ENCODE data around the gene MSH2.
A peak's percentile ranks its signal among the peaks of the same experiment; 100 is the strongest.

Gene MSH2

GRCh38 chr2:47485751-47486300 lies 82.9 kb downstream of the MSH2 start:
- H3K27ac Mint-ChIP-seq, result no peak overlapping the region

GRCh38 chr2:47486841-47487497 lies 84.0 kb downstream of the MSH2 start:
- no peaks in the 10 kb centered on the region for H3K27me3 Mint-ChIP-seq
- peaks cover 11% of the 10 kb centered on the region for H3K4me1 Mint-ChIP-seq
- no peaks in the 10 kb centered on the region for H3K9me3 Mint-ChIP-seq
- ATAC-seq, result peak; percentile 85
- H3K4me3 Mint-ChIP-seq, result no peak overlapping the region
- no peak overlapping the region for H3K27ac Mint-ChIP-seq
- peaks cover 28% of the 10 kb centered on the region for H3K36me3 Mint-ChIP-seq

More at GRCh38 chr2:47485751-47486300, 82.9 kb downstream of the MSH2 start:
- Mint-ChIP-seq H3K9me3 (no peaks in the 10 kb centered on the region), H3K27me3 (no peaks in the 10 kb centered on the region), H3K36me3 (peaks cover 36% of the 10 kb centered on the region), H3K4me3 (no peak overlapping the region), H3K4me1 (peaks cover 11% of the 10 kb centered on the region)
- ATAC-seq, result no peak

GRCh38 chr2:47487498-47487875 lies 84.5 kb downstream of the MSH2 start:
- Mint-ChIP-seq H3K4me1 (peaks cover 11% of the 10 kb centered on the region), H3K27me3 (no peaks in the 10 kb centered on the region), H3K9me3 (no peaks in the 10 kb centered on the region), H3K4me3 (no peak overlapping the region), H3K36me3 (peaks cover 23% of the 10 kb centered on the region), H3K27ac (no peak overlapping the region)
- no peak for ATAC-seq

GRCh38 chr2:47488870-47489584 lies 86.1 kb downstream of the MSH2 start:
- ATAC-seq, result no peak
- Mint-ChIP-seq H3K9me3 (peaks cover 3% of the 10 kb centered on the region), H3K27ac (no peak overlapping the region), H3K4me1 (peaks cover 11% of the 10 kb centered on the region), H3K27me3 (no peaks in the 10 kb centered on the region), H3K4me3 (no peak overlapping the region), H3K36me3 (peaks cover 16% of the 10 kb centered on the region)

- peaks cover 11% of the 10 kb centered on the region for H3K4me1 Mint-ChIP-seq
- no peak overlapping the region for H3K4me3 Mint-ChIP-seq
- peaks cover 10% of the 10 kb centered on the region for H3K27me3 Mint-ChIP-seq
- no peak overlapping the region for H3K27ac Mint-ChIP-seq
- peaks cover 3% of the 10 kb centered on the region for H3K36me3 Mint-ChIP-seq
- no peak for ATAC-seq
- H3K9me3 Mint-ChIP-seq, result peaks cover 3% of the 10 kb centered on the region
Observed at GRCh38 chr2:47490406-47490805, 87.5 kb downstream of the MSH2 start.

- peaks cover 3% of the 10 kb centered on the region for H3K9me3 Mint-ChIP-seq
- no peak overlapping the region for H3K27ac Mint-ChIP-seq
- peaks cover 7% of the 10 kb centered on the region for H3K4me1 Mint-ChIP-seq
- peaks cover 10% of the 10 kb centered on the region for H3K27me3 Mint-ChIP-seq
- no peak for ATAC-seq
- no peak overlapping the region for H3K4me3 Mint-ChIP-seq
- H3K36me3 Mint-ChIP-seq, result peaks cover 5% of the 10 kb centered on the region
Observed at GRCh38 chr2:47493317-47494035, 90.5 kb downstream of the MSH2 start.

GRCh38 chr2:47494267-47495130 lies 91.5 kb downstream of the MSH2 start:
- Mint-ChIP-seq H3K27me3 (peaks cover 10% of the 10 kb centered on the region), H3K27ac (no peak overlapping the region), H3K36me3 (peaks cover 5% of the 10 kb centered on the region), H3K9me3 (peaks cover 3% of the 10 kb centered on the region), H3K4me3 (no peak overlapping the region), H3K4me1 (peaks cover 7% of the 10 kb centered on the region)
- ATAC-seq, result no peak

GRCh38 chr2:47497843-47498460 lies 95.0 kb downstream of the MSH2 start:
- Mint-ChIP-seq H3K36me3 (peaks cover 16% of the 10 kb centered on the region), H3K9me3 (peaks cover 14% of the 10 kb centered on the region)

GRCh38 chr2:47499093-47499492 lies 96.1 kb downstream of the MSH2 start:
- peaks cover 17% of the 10 kb centered on the region for H3K36me3 Mint-ChIP-seq
- H3K9me3 Mint-ChIP-seq, result peaks cover 12% of the 10 kb centered on the region
- H3K4me1 Mint-ChIP-seq, result peaks cover 40% of the 10 kb centered on the region
- peaks cover 12% of the 10 kb centered on the region for H3K27me3 Mint-ChIP-seq
- H3K27ac Mint-ChIP-seq, result no peak overlapping the region
- no peak overlapping the region for H3K4me3 Mint-ChIP-seq
- no peak for ATAC-seq

More at GRCh38 chr2:47497843-47498460, 95.0 kb downstream of the MSH2 start:
- Mint-ChIP-seq H3K27ac (no peak overlapping the region), H3K4me3 (no peak overlapping the region), H3K4me1 (peaks cover 29% of the 10 kb centered on the region), H3K27me3 (peaks cover 10% of the 10 kb centered on the region)
- no peak for ATAC-seq

- Mint-ChIP-seq H3K27me3 (peaks cover 14% of the 10 kb centered on the region), H3K4me1 (peaks cover 47% of the 10 kb centered on the region), H3K9me3 (peaks cover 17% of the 10 kb centered on the region), H3K27ac (peak overlapping the region; percentile 35), H3K36me3 (peaks cover 23% of the 10 kb centered on the region), H3K4me3 (no peak overlapping the region)
- ATAC-seq, result no peak
Observed at GRCh38 chr2:47499621-47500309, 96.8 kb downstream of the MSH2 start.

GRCh38 chr2:47501374-47502200 lies 98.6 kb downstream of the MSH2 start:
- peaks cover 30% of the 10 kb centered on the region for H3K36me3 Mint-ChIP-seq
- no peak overlapping the region for H3K4me3 Mint-ChIP-seq
- peaks cover 26% of the 10 kb centered on the region for H3K27me3 Mint-ChIP-seq
- peaks cover 20% of the 10 kb centered on the region for H3K9me3 Mint-ChIP-seq
- H3K27ac Mint-ChIP-seq, result peak overlapping the region; percentile 65
- peaks cover 47% of the 10 kb centered on the region for H3K4me1 Mint-ChIP-seq
- ATAC-seq, result no peak

- peak overlapping the region; percentile 65 for H3K27ac Mint-ChIP-seq
- H3K4me1 Mint-ChIP-seq, result peaks cover 40% of the 10 kb centered on the region
- peaks cover 20% of the 10 kb centered on the region for H3K9me3 Mint-ChIP-seq
- H3K27me3 Mint-ChIP-seq, result peaks cover 35% of the 10 kb centered on the region
- H3K36me3 Mint-ChIP-seq, result peaks cover 25% of the 10 kb centered on the region
- ATAC-seq, result peak; percentile 92
- peak overlapping the region; percentile 1 for H3K4me3 Mint-ChIP-seq
Observed at GRCh38 chr2:47502498-47502897, 99.5 kb downstream of the MSH2 start.

GRCh38 chr2:47503481-47504070 lies 100.6 kb downstream of the MSH2 start:
- Mint-ChIP-seq H3K4me3 (no peak overlapping the region), H3K36me3 (peaks cover 25% of the 10 kb centered on the region), H3K27ac (peak overlapping the region; percentile 65), H3K27me3 (peaks cover 46% of the 10 kb centered on the region), H3K9me3 (peaks cover 20% of the 10 kb centered on the region), H3K4me1 (peaks cover 40% of the 10 kb centered on the region)
- ATAC-seq, result peak; percentile 75

Measured in stimulated activated memory B cell treated with anti-CD40 and anti-IgM and Interleukin-4, amounts not matched to agents 10 μg/mL and 1 μg/mL and 100 μg/mL, for 72 hours (primary cell).